Measurements from ENCODE around the gene ACAD10.
"Not testable (repeated sequence)": the region's sequence is repeated elsewhere in the genome, so short reads cannot be mapped to it uniquely, and the experiment has no call there.

ACAD10 gene

DNA sequence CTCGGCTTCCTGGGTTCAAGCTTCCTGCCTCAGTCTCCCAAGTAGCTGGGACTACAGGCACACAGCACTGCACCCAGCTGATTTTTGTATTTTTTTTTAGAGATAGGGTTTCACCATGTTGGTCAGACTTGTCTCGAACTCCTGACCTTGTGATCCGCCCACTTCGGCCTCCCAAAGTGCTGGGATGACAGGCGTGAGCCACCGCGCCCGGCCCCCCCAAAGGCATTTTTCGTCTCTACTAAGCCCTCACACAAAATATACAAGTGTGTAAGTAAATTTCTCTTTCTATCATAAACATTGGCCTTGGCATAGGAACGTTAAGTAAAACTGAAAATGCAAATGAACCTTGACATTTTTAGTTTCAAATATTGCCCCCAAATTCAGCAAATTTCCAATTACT, 2.1 kb downstream of the ACAD10 start:
- DNase-seq, result no peak

DNA sequence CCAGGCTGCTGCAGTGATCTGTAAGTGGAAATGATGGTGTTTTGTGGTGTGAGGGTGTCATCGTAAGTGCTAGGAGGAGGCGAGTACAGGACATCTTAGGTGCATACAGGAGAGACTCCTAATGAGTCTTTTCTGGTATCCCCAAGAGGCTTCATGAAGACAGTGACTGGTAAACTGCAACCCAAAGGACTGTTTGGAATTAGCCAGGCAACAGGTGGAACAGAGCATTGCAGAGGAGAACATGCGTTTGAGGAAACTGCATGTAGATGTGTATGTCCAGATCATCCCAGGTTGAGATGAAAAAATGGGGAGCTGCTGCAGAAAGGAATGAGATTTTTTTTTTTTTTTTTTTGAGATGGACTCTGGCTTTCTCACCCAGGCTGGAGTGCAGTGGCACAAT, 5.4 kb downstream of the ACAD10 start:
- no peak for DNase-seq

DNA sequence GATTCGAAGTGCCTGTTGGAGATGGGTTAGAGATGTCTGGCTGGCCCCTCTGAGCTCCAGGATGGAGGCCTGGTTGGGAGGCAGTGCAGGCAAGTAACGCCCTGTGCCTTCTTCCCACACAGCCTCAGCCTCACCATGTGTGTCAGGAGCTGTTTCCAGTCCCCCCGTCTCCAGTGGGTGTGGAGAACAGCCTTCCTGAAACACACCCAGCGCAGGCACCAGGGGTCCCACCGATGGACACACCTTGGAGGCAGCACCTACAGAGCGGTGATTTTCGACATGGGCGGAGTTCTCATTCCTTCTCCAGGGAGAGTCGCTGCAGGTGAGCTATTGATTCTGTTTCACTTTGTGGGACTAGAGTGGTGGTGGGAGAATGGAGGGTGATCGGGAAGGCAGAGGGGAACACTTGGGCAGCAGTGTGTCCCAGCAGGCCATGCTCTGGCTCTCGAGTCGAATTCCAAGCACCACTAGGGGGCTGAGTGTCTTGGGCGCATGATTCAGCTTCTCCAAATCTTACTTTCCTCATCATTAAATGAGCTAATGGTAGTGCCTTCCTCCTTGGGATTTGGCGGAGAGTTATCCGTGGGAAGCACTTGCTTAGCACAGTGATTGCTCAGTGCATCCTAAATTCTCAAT, 6.8 kb downstream of the ACAD10 start:
- DNase-seq, result no peak

DNA sequence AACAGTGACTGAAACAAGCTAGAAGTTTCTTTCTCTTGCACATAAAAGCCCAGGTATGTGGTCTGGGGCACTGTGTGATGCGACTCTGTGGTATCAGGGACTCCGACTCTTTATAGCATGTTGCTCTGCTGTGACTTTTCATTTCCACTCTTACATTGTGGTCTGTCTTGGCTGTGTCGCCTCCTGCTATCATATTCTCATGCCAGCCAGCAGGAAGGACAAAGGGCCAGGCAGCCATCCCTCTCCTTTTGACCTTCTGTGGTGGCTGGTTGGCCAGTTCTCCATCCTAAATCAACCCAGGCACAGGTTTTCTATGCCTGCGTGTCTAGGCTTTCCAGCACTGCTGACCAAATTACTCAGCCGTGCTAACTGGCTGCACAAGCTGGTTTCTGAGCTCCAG, 8.0 kb downstream of the ACAD10 start:
- no peak for DNase-seq

DNA sequence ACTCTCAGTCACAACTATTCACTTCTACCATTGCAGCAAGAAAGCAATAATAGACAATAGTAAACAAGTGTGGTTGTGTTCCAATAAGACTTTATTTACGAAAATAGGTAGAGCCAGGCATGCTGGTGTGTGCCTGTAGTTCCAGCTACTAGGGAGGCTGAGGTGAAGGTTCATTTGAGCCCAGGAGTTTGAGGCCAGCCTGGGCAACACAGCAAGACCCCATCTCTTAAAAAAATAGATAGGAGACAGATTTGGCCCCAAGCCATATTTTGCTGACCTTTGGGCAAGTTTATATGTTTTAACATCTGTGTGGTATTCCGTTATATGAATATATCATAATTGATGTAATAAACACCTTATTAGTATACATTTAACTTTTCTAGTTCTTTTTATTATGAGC, 14.1 kb downstream of the ACAD10 start:
- DNase-seq, result no peak

DNA sequence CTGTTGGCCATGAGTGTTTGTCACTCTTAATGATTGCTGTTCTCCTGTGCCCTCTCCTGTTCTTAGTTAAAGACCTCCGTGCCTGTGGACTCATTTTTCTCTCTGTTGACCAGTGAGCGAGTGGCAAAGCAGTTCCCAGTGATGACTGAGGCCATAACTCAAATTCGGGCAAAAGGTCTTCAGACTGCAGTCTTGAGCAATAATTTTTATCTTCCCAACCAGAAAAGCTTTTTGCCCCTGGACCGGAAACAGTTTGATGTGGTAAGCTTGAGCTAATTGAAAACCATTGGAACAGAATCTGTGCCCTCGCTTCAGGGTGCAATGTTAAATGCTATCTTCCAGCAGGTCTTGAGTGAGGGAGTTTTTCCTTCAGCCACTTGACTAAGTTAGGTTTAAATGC, 19.8 kb downstream of the ACAD10 start:
- no peak for DNase-seq

DNA sequence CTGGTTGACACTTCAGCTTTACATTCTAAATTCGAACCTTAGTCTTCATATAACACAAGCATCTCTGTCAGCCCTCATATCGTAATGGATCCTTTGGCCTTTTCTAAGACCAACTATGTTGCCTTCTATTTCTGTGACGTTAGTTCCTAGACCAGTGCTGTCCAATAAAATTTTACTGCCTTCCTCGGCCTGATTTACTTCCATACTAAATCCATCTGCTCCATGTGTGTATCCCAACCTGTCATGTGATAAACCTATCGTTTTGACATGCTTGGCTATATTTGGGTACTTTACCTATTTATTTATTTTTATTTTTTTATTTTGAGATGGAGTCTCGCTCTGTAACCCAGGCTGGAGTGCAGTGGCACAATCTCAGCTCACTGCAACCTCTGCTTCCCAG, 20.3 kb downstream of the ACAD10 start:
- no peak for DNase-seq

DNA sequence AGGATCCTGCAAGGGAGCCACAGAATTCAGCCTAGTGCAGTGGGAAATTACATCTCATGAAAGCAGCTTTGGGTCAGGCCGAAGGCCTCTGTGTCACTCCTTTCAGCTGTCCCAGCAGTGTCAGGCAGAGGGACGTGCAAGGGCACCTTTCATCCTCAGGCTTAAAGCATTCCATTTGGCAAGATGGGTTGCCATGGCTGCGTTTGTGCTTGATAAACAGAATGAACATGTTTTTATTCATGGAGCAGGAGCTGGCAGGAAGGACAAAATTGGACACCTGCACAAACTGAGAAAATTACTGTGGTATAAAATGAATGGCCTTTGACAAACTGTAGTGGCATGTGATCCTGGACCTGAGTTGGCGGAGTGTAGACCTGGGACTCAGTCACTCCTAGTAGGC, 29.4 kb downstream of the ACAD10 start:
- no peak for DNase-seq

DNA sequence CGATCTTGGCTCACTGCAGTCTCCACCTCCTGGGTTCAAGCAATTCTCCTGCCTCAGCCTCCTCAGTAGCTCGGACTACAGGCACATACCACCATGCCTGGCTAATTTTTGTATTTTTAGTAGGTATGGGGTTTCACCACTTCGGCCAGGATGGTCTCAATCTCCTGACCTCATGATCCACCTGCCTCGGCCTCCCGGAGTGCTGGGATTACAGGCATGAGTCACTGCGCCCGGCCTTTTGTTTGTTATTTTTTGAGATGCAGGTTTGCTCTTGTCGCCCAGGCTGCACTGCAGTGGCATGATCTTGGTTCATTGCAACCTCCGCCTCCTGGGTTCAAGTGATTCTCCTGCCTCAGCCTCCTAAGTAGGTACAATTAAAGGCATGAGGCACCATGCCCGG, 33.5 kb downstream of the ACAD10 start:
- not testable (repeated sequence) for DNase-seq

DNA sequence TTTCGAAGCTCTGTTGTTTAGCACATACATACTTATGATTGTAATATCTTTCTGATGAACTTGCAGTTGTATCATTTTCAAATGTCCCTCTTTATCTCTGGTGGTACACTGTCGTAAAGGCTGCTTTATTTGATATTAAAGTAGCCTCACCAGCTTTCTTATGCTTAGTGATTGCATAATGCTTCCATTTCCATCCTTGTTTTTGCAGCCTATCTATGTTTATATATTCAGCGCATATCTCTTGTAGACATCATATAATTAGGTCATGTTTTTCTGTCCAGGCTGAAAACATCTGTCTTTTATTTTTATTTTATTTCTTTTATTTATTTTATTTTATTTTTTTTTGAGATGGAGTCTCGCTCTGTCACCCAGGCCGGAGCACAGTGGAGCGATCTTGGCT, 34.6 kb downstream of the ACAD10 start:
- DNase-seq, result no peak

DNA sequence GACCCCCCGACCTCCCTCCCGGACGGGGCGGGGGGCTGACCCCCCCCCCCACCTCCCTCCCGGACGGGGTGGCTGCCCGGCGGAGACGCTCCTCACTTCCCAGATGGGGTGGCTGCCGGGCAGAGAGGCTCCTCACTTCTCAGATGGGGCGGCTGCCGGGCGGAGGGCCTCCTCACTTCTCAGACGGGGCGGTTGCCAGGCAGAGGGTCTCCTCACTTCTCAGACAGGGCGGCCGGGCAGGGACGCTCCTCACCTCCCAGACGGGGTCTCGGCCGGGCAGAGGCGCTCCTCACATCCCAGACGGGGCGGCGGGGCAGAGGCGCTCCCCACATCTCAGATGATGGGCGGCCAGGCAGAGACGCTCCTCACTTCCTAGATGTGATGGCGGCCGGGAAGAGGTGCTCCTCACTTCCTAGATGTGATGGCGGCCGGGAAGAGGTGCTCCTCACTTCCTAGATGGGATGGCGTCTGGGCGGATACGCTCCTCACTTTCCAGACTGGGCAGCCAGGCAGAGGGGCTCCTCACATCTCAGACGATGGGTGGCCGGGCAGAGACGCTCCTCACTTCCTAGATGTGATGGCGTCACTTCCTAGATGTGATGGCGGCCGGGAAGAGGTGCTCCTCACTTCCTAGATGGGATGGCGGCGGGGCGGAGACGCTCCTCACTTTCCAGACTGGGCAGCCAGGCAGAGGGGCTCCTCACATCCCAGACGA, 38.0 kb downstream of the ACAD10 start:
- not testable (repeated sequence) for DNase-seq

DNA sequence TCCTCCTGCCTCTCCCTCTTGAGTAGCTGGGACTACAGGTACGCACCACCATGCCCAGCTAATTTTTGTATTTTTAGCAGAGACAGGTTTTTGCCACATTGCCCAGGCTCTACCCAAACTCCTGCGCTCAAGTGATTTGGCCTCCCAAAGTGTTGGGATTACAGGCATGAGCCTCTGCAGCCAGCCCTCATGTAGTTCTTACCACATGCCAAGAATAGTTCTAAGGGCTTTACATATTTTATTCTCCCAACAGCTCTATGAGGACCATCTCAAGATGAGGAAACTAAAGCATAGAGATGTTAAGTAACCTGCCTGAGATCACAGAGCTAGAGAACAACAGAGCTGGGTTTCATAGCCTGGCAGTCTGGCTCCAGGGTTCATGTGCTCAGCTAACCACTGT, 42.9 kb downstream of the ACAD10 start:
- no peak for DNase-seq

DNA sequence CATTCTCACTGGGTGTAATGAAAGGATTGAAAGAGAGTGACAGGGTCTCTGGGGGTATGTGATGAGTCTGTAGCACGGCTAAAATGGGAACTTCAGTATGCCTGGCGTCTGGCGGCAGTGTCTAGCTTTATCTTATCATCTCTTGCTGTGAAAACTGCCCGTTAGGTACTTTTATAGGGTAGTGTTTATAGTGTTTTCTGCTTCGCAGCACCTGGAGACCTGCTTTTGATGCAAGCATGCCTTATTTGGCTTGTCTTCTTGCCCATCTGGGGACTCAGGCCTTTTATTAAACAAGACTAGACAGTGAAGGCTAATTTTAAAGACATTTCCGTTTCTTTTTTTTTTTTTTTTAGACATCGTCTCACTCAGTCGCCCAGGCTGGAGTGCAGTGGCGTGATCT, 44.6 kb downstream of the ACAD10 start:
- DNase-seq, result no peak

DNA sequence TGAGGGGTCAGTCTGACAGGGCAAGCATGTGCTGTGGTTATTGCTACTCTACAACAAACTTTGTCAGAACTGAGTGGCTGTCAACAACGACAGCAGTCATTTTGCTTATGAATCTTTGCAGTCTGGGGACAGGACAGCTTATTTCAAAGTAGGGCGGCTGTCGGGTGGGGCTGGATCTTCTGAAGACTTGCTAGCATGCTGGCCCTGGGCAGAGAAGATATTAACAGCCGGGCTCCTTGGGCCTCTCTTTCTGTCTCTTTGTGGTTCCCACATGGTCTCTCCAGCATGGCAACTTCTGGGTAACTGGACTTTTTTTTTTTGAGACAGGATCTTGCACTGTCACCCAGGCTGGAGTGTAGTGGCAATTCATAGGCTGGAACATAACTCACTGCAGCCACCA, 46.9 kb downstream of the ACAD10 start:
- no peak for DNase-seq

DNA sequence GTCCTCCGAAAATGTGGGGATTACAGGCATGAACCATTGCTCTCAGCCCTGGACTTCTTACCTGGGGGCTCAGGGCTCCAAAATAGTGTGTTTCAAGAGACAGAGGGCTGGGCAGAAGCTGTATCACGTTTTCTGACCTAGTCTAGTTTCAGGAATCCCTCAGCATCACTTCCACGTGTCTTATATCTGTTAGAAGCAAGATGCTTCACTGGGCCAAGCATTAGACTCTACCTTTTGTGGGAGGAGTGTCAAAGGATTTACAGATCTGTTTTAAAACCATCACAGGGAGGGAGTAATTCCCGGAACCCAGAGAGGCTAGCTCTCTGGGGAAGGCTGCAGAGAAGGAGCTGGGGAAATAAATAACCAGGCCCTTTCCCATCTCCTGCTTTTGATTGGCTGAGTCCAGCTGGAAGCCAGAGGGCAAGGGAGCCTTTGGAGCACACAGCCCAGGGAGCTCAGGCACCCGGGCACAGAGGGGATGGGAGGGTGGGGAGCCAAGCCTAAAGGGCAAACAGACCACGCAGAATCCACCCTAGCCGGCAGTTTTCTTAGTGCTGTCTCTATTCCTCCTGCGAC, 47.6 kb downstream of the ACAD10 start:
- DNase-seq, result no peak

DNA sequence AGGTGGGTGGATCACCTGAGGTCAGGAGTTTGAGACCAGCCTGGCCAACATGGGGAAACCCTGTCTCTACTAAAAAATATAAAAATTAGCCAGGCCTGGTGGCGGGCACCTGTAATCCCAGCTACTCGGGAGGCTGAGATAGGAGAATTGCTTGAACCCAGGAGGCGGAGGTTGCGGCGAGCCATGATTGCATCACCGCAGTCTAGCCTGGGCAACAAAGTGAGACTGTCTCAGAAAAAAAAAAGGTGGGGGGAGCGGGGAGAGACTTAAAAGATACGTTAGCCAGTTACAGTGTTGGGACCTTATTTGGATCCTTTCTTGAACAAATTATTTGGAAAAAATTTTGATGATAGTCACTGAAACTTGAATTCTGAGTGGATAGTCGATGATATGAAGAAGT, 53.7 kb downstream of the ACAD10 start:
- not testable (repeated sequence) for DNase-seq

DNA sequence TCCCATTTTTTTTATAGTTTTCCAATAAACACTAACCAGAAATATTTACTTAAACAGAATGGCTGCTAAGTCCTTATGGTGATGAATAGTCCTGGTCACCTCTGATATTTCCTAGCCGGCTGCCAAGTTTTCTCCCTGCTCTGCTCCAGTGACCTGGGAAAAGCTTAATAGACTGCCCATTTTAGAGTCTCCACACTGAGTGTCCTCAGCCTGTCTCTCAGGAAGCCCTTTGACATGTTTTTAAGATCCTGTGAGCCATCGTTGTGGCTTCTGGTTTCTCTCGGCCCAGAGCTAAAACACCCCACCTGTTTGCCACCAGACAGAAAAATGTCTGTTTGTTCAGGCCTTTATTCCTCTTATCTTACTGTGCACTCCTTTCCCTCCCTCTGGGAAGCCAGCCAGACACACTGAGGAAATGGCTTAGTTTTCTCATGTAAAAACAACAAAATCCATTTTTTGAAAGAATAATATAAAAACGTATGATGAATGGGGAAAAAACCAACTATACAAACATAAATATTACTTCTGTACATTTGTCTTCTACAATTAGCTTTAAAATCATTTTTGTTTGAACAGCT, 55.5 kb downstream of the ACAD10 start:
- DNase-seq, result peak; percentile 71

DNA sequence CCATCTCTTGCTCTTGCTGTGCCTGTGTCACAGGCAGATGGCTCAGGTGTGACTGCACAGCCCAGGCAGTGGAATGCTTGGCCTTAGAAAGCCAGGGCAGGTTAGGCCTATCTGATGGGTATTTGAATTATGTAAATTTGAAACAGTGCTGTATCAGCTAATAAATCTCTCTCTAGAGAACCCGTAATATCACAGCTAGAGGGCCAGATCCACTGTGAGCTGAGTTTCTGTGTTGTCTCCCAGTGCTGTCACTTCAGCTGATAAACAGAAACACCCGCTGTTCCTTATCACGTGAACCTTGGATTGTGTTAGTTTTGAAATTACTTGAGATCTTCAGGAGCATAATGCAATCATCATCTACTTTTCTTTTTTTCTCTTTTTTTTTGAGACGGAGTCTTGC, 59.4 kb downstream of the ACAD10 start:
- no peak for DNase-seq

DNA sequence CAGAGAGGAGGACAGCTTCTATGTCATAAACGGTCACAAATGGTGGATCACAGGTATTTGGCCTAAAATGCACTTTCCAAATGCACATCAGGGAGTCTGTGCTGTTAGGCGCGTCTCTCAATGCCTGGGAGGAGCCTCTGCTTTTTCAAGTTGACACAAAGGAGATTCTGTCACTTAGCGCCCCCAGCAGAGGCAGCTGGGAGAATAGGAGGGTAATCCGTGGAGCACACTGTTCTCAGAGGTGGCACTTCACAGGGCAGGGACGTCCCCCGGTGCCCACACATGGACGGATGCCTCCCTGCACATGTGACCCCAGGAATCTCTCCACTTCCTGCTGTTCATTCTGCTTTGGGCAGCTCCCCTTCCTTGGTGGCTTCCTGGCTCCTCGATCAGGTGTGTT, 61.5 kb downstream of the ACAD10 start:
- DNase-seq, result no peak

DNA sequence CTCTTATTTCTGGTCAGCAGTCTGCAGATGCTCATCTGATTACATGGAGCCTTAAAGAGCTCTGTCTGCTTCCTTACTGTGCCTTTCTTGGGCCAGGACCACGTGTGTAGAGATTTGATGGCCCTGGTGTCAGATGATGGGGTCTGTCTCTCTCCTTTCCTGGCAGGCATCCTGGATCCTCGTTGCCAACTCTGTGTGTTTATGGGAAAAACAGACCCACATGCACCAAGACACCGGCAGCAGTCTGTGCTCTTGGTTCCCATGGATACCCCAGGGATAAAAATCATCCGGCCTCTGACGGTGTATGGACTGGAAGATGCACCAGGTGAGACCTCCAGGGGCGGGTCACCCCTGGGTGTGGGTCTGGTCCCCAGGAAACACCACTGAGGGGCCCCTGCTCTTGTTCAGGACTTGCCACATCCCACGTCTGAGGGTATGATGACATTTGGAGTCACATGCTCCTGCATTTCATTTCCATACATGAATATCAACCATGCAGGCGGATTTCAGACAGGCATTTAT, 62.4 kb downstream of the ACAD10 start:
- DNase-seq, result no peak

DNA sequence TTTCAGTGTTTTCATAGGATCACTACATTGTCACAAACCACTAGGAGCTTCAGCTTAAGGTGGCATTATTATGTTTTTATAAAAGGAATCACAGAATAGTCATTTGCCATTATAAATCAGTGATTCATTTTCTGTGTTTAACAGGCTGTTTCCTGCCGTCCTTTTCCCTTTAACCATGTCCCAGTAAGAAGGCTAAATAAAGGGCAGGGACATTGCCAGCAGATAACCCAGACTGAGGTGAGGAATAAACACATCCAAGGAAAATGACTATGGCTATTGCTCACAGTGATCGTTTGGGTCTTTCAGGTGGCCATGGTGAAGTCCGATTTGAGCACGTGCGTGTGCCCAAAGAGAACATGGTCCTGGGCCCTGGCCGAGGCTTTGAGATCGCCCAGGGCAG, 63.0 kb downstream of the ACAD10 start:
- DNase-seq, result no peak

DNA sequence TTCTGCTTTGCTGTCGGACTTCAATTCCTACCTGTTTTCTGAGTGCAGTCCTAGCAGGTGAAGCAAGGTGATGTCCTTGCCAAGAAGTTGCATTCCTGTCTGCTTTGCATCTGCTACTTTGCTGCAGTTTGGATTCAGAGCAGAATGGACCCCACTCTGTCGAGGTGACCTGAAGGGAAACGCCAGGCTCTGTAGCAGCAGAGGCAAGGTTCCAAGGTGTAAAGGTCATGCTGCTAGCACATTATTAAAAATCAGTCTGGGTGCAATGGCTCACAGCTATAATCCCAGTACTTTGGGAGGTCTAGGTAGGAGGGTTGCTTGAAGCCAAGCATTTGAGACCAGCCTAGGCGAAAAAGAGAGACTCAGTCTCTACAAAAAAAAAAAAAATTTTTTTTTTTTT, 63.5 kb downstream of the ACAD10 start:
- no peak for DNase-seq

DNA sequence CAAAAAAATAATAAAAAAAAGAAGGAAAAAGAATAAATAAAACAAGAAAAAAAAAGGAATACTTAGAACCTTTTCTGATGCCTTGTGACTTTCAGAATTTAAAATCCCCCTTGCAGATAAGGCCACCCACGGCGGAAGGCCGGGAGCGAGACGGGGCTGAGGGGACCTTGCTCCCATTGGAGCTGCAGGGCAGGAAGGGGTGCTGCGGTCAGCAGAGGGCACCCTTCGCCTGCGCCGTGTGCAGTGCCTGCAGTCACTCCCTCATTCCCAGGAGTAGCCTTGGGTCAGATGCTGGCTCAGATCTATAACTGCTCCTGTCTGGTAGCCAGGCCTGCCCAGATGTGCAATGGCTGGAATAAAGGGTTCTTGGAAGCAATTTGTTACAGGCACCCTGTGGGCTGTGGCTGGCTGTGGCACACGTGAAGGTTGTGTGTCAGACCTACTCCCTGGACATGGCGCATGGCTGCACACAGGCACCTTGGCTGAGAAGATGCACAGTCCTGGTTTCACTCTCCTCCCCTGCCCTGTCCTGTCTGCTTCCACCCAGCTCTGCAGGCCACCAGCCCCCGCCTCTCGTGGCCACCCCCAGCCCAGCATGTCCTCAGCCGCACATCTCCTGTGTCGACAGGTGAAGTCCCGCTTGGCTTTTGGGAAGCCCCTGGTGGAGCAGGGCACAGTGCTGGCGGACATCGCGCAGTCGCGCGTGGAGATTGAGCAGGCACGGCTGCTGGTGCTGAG, 67.5 kb downstream of the ACAD10 start:
- DNase-seq, result no peak
